BJ (cell line): ENCODE results near the gene UBASH3A. TPM values are rescaled to one million over a fixed set of nuclear protein-coding genes. Genes with fewer than 3 reads are reported as not detected.

Experiments used
- CTCF ChIA-PET: fragments of 350-600 bp; formaldehyde crosslinking; extraction: SDS; loops from one replicate; lab custom pipeline; 2021; ENCODE audit warnings: antibody characterized with exemption, inconsistent platforms; lab: Yijun Ruan, JAX
- POLR2A ChIA-PET: fragments of 300-600 bp; sonication (Branson Sonifier 250); formaldehyde crosslinking; extraction: SDS; loops from one replicate; lab custom pipeline; 2021; ENCODE audit warnings: antibody characterized with exemption; lab: Charles Lee
- DNase-seq: peaks from one replicate; pipeline ENCODE4 v3.0.0-alpha.2; 2011; ENCODE audit warnings: low read depth
- H3K27me3 ChIP-seq: 2 replicates; pipeline ENCODE4 v1.6.0; 2011; ENCODE audit warnings: low read length; ENCODE audit not compliant: control insufficient read depth, insufficient read depth
- H3K36me3 ChIP-seq: 2 replicates; pipeline ENCODE4 v1.5.1; 2011; ENCODE audit warnings: low read length; ENCODE audit not compliant: control insufficient read depth, insufficient read depth
- H3K4me3 ChIP-seq: 2 replicates; pipeline ENCODE4 v1.5.1; 2011; ENCODE audit warnings: low read depth, mild to moderate bottlenecking, control low read depth, low read length
- CTCF ChIP-seq: IDR thresholded peaks from 2 replicates; pipeline ENCODE4 v1.5.1; 2011; ENCODE audit warnings: low read depth, mild to moderate bottlenecking, control low read depth, inconsistent platforms, low read length, moderate library complexity; ENCODE audit not compliant: insufficient read depth
- polyA plus RNA-seq: library from polyadenylated mRNA; depleted of rRNA; stranded (reverse); fragments of >200 nt; gene quantifications from 2 replicates; pipeline ENCODE4 v1.2.3, GENCODE V29; 2011

Gene UBASH3A
- polyA plus RNA-seq, 1 experiment, result not detected

GRCh38 chr21:42435401-42435800 is 31.7 kb downstream of the UBASH3A start:
- no peak for TF ChIP-seq CTCF
- Histone ChIP-seq H3K36me3 (no peaks in the 10 kb centered on the region), H3K4me3 (no peak overlapping the region), H3K27me3 (no peaks in the 10 kb centered on the region)
- ChIA-PET CTCF (no interaction called here), POLR2A (no interaction called here)
- DNase-seq, result no peak

GRCh38 chr21:42435833-42436232 is 32.1 kb downstream of the UBASH3A start:
- no peak for DNase-seq
- CTCF ChIA-PET, result no interaction called here
- TF ChIP-seq CTCF, result no peak
- no peaks in the 10 kb centered on the region for H3K36me3 ChIP-seq
- no peaks in the 10 kb centered on the region for H3K27me3 ChIP-seq
- POLR2A ChIA-PET, result no interaction called here
- no peak overlapping the region for H3K4me3 ChIP-seq

GRCh38 chr21:42436914-42437313 is 33.2 kb downstream of the UBASH3A start:
- TF ChIP-seq CTCF, result no peak

GRCh38 chr21:42437786-42438185 is 34.1 kb downstream of the UBASH3A start:
- Histone ChIP-seq H3K27me3 (no peaks in the 10 kb centered on the region), H3K4me3 (no peak overlapping the region), H3K36me3 (no peaks in the 10 kb centered on the region)
- DNase-seq, result no peak
- ChIA-PET CTCF (no interaction called here), POLR2A (no interaction called here)
- TF ChIP-seq CTCF, result no peak

More at GRCh38 chr21:42436914-42437313, 33.2 kb downstream of the UBASH3A start:
- DNase-seq, result no peak
- CTCF ChIA-PET, result no interaction called here
- Histone ChIP-seq H3K4me3 (no peak overlapping the region), H3K27me3 (no peaks in the 10 kb centered on the region), H3K36me3 (no peaks in the 10 kb centered on the region)
- POLR2A ChIA-PET, result no interaction called here

GRCh38 chr21:42438316-42439205 is 34.9 kb downstream of the UBASH3A start:
- TF ChIP-seq CTCF, result no peak
- DNase-seq, result no peak
- H3K4me3 ChIP-seq, result no peak overlapping the region
- POLR2A ChIA-PET, result no interaction called here
- no peaks in the 10 kb centered on the region for H3K36me3 ChIP-seq
- H3K27me3 ChIP-seq, result no peaks in the 10 kb centered on the region
- CTCF ChIA-PET, result no interaction called here
